IMR-90 (cell line): ENCODE results near the gene MT1H. TPM values are rescaled to one million over a fixed set of nuclear protein-coding genes. Genes with fewer than 3 reads are reported as not detected.

ENCODE experiments used
- ATAC-seq: fragments of 200-7000 bp; cut with Tn5 transposase; 2 replicates; pipeline ENCODE4 v1.9.1; 2020; ENCODE audit warnings: low read depth, mild to moderate bottlenecking, moderate library complexity
- BruUV-seq: library from RNA; stranded (reverse); fragments of 400-500 nt; replicated peaks from 2 replicates; lab custom pipeline; 2021; lab: Mats Ljungman, UMichigan
- CTCF ChIA-PET: fragments of 300-600 bp; formaldehyde crosslinking; extraction: SDS; loops from one replicate; lab custom pipeline; 2021; ENCODE audit warnings: antibody characterized with exemption; lab: Yijun Ruan, JAX
- POLR2A ChIA-PET: fragments of 300-600 bp; sonication (Branson Sonifier 250); formaldehyde crosslinking; loops from one replicate; lab custom pipeline; 2022; ENCODE audit warnings: antibody characterized with exemption; ENCODE audit not compliant: unreplicated experiment; lab: Charles Lee
- DNase-seq: peaks from one replicate; pipeline ENCODE4 v3.0.0; 2013
- H2AFZ ChIP-seq: replicated peaks from 2 replicates; pipeline ENCODE3; 2013; ENCODE audit warnings: low read length, mild to moderate bottlenecking; ENCODE audit not compliant: poor library complexity
- H2AK5ac ChIP-seq: 2 replicates; pipeline ENCODE4 v1.6.1; 2013; ENCODE audit warnings: low read depth, low read length, inconsistent platforms
- H2AK9ac ChIP-seq: replicated peaks from 2 replicates; pipeline ENCODE3; 2013; ENCODE audit warnings: mild to moderate bottlenecking, low read depth, low read length, moderate library complexity; ENCODE audit not compliant: poor library complexity
- H2BK120ac ChIP-seq: 2 replicates; pipeline ENCODE4 v1.6.1; 2013; ENCODE audit warnings: low read depth, low read length, inconsistent platforms
- H2BK15ac ChIP-seq: 3 replicates; pipeline ENCODE4 v1.6.1; 2013; ENCODE audit warnings: low read depth, low read length, inconsistent platforms
- H2BK20ac ChIP-seq: 2 replicates; pipeline ENCODE4 v1.6.1; 2013; ENCODE audit warnings: low read depth, mild to moderate bottlenecking, inconsistent platforms, low read length, moderate library complexity
- H2BK5ac ChIP-seq: 2 replicates; pipeline ENCODE4 v1.6.1; 2013; ENCODE audit warnings: mild to moderate bottlenecking, low read depth, low read length, inconsistent platforms; ENCODE audit not compliant: poor library complexity, severe bottlenecking
- H3K14ac ChIP-seq: replicated peaks from 2 replicates; pipeline ENCODE4 v1.6.1; 2013; ENCODE audit warnings: low read depth, low read length, inconsistent platforms
- H3K18ac ChIP-seq: 2 replicates; pipeline ENCODE4 v1.6.1; 2013; ENCODE audit warnings: low read depth, low read length, control low read depth
- H3K23ac ChIP-seq: 2 replicates; pipeline ENCODE4 v1.6.1; 2013; ENCODE audit warnings: low read depth, low read length, inconsistent platforms
- H3K27ac ChIP-seq: 2 replicates; pipeline ENCODE4 v1.5.1; 2013; ENCODE audit warnings: mild to moderate bottlenecking, control low read depth, low read length; ENCODE audit not compliant: insufficient read depth
- H3K27me3 ChIP-seq: 2 replicates; pipeline ENCODE4 v1.6.1; 2013; ENCODE audit warnings: low read length; ENCODE audit not compliant: control insufficient read depth, insufficient read depth
- H3K36me3 ChIP-seq: 2 replicates; pipeline ENCODE4 v1.6.1; 2013; ENCODE audit warnings: low read length, mixed read lengths; ENCODE audit not compliant: control insufficient read depth, insufficient read depth
- H3K4ac ChIP-seq: 2 replicates; pipeline ENCODE4 v1.6.1; 2013; ENCODE audit warnings: low read depth, low read length, inconsistent platforms
- H3K4me1 ChIP-seq: 2 replicates; pipeline ENCODE4 v1.6.1; 2013; ENCODE audit warnings: low read length, mixed read lengths; ENCODE audit not compliant: control insufficient read depth, insufficient read depth
- H3K4me2 ChIP-seq: 2 replicates; pipeline ENCODE4 v1.6.1; 2013; ENCODE audit warnings: low read depth, mild to moderate bottlenecking, control low read depth, low read length, moderate library complexity
- H3K4me3 ChIP-seq: 2 replicates; pipeline ENCODE4 v1.5.1; 2013; ENCODE audit warnings: low read depth, mild to moderate bottlenecking, control low read depth, low read length, moderate library complexity; ENCODE audit not compliant: insufficient read depth
- H3K56ac ChIP-seq: 2 replicates; pipeline ENCODE4 v1.6.1; 2013; ENCODE audit warnings: low read length, inconsistent platforms; ENCODE audit not compliant: insufficient read depth; ENCODE audit errors: extremely low read depth
- H3K79me1 ChIP-seq, 2 experiments: 2 replicates each; pipeline ENCODE4 v1.6.1; 2013; ENCODE audit warnings: low read length in 2 of 2, inconsistent platforms in 1 of 2, low read depth in 1 of 2
- H3K9ac ChIP-seq: 2 replicates; pipeline ENCODE4 v1.6.1; 2013; ENCODE audit warnings: low read depth, low read length, control low read depth
- H3K9me1 ChIP-seq: 2 replicates; pipeline ENCODE4 v1.6.1; 2013; ENCODE audit warnings: low read length, inconsistent platforms; ENCODE audit not compliant: insufficient read depth
- H3K9me3 ChIP-seq: 2 replicates; pipeline ENCODE4 v1.6.1; 2013; ENCODE audit warnings: low read length; ENCODE audit not compliant: control insufficient read depth, insufficient read depth
- H4K20me1 ChIP-seq: 2 replicates; pipeline ENCODE4 v1.6.1; 2013; ENCODE audit warnings: low read length, inconsistent platforms; ENCODE audit not compliant: insufficient read depth
- H4K5ac ChIP-seq: 2 replicates; pipeline ENCODE4 v1.6.1; 2013; ENCODE audit warnings: mild to moderate bottlenecking, low read depth, low read length, control low read depth
- H4K8ac ChIP-seq, 2 experiments: 2 replicates each; pipeline ENCODE4 v1.6.1; 2013; ENCODE audit warnings: low read depth in 2 of 2, low read length in 2 of 2, control low read depth in 1 of 2, inconsistent platforms in 1 of 2
- H4K91ac ChIP-seq: 2 replicates; pipeline ENCODE4 v1.6.1; 2013; ENCODE audit warnings: low read depth, low read length, inconsistent platforms; ENCODE audit not compliant: insufficient read depth
- ELK1 ChIP-seq: fragments of 150-350 bp; IDR thresholded peaks from 2 replicates; pipeline ENCODE4 v1.6.1; 2016; ENCODE audit warnings: low read depth, mild to moderate bottlenecking, low read length, moderate library complexity, borderline replicate concordance
- MAZ ChIP-seq: IDR thresholded peaks from 2 replicates; pipeline ENCODE4 v1.6.1; 2012; ENCODE audit warnings: low read depth, mild to moderate bottlenecking, low read length, improper control_type of control experiment, moderate library complexity, borderline replicate concordance
- MXI1 ChIP-seq: IDR thresholded peaks from 2 replicates; pipeline ENCODE4 v1.6.1; 2012; ENCODE audit warnings: low read depth, mild to moderate bottlenecking, low read length, moderate library complexity, borderline replicate concordance
- NFE2L2 ChIP-seq: fragments of 150-350 bp; IDR thresholded peaks from 2 replicates; pipeline ENCODE4 v1.6.1; 2016; ENCODE audit warnings: low read depth, mild to moderate bottlenecking, low read length
- SMC3 ChIP-seq: fragments of 150-350 bp; IDR thresholded peaks from 2 replicates; pipeline ENCODE4 v1.6.1; 2016; ENCODE audit warnings: low read depth, mild to moderate bottlenecking, antibody characterized with exemption, low read length, moderate library complexity
- WGBS, 2 experiments: methylation state at CpG; one replicate each; pipeline versions ENCODE4 v1.1.5 to v1.1.7; 2013; ENCODE audit warnings: missing lambda C conversion rate in 2 of 2; ENCODE audit not compliant: insufficient read length in 1 of 2; ENCODE audit errors: extremely low coverage in 2 of 2; 5-methylcytosine and 5-hydroxymethylcytosine counted together
- dilution Hi-C: fragments of 300-500 bp; cut with HindIII; formaldehyde crosslinking; loops from one replicate; pipeline ENCODE4 v1.14.3; 2018; ENCODE audit warnings: low sequenced_read_pairs; ENCODE audit not compliant: unreplicated experiment
- in situ Hi-C: fragments of 300-500 bp; cut with MboI; formaldehyde crosslinking; loops from 3 replicates; pipeline ENCODE4 v1.14.3; 2019; ENCODE audit warnings: low sequenced_read_pairs, inconsistent platforms, mixed read lengths
- intact Hi-C: fragments of 100-400 bp; cut with micrococcal nuclease; formaldehyde crosslinking; loops from 2 replicates; pipeline ENCODE4 v1.10.0; 2022
- polyA plus RNA-seq, 3 experiments: library from polyadenylated mRNA; depleted of rRNA; stranded (reverse); fragments of >200 nt; gene quantifications; 2 replicates each; pipeline ENCODE4 v1.2.3, GENCODE V29; 2012; ENCODE audit warnings: low replicate concordance in 1 of 3
- total RNA-seq: library from RNA; depleted of rRNA; stranded (reverse); fragments of >200 nt; gene quantifications from 2 replicates; pipeline ENCODE4 v1.2.3, GENCODE V29; 2012

The MT1H gene
- total and polyA plus RNA-seq, 2 of the 4 experiments (the other 2 are of a cell fraction) = not detected

DNA sequence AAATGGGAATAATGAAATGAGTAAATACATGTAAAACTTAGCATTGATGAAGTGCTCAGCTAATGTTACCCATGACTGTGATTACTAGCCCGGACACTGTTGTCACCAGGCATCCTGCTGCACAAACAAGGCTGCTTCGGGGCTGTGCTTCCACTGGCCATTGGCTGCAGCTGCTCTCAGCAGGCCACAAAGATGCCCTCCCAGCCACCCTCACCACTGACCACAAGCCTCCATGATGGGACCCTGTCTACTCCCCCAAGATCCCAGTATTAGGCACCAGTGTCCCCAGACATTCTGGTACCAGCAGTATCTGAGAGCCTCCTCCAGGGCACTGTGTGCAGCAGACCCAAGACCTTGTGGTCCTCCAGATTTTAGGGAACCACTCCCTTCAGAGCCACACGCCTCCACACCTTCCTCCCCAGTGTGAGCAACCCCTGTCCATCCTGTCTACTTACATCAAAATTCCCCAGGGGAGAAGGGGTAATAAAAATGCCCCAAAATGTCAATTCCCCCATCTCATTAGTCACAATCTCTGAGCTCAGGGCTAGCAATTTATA lies 40.6 kb downstream of the MT1H start:
- no TSS peak for BruUV-seq

More for the DNA sequence above, 40.6 kb downstream of the MT1H start:
- intact Hi-C loops (no loop called here), dilution Hi-C loops (no loop called here), in situ Hi-C loops (loop anchor here (25.0 kb wide), 1 partner anchor 773 kb away; no protein-coding TSS in a partner anchor)
- no peak for TF ChIP-seq MAZ
- no peak for TF ChIP-seq SMC3
- TF ChIP-seq NFE2L2 = no peak
- no peak for TF ChIP-seq MXI1
- TF ChIP-seq ELK1 = no peak
- Histone ChIP-seq H3K4me1 (no peaks in the 10 kb centered on the region), H3K79me1 (no peaks in the 10 kb centered on the region), H3K4me2 (no peak overlapping the region), H2BK120ac (no peak overlapping the region), H4K8ac (no peak overlapping the region), H3K27ac (no peak overlapping the region), H3K14ac (no peak overlapping the region), H3K9me1 (no peaks in the 10 kb centered on the region), H3K18ac (no peak overlapping the region), H2BK20ac (no peak overlapping the region), H3K4me3 (no peak overlapping the region), H2BK15ac (no peak overlapping the region), H4K5ac (no peak overlapping the region), H3K56ac (no peak overlapping the region), H2AK9ac (no peak overlapping the region), H4K20me1 (no peaks in the 10 kb centered on the region), H2BK5ac (no peak overlapping the region), H3K27me3 (peaks cover 20% of the 10 kb centered on the region), H3K4ac (no peak overlapping the region), H3K36me3 (no peaks in the 10 kb centered on the region), H3K9ac (no peak overlapping the region), H2AFZ (peak overlapping the region; percentile 33), H3K9me3 (no peaks in the 10 kb centered on the region), H2AK5ac (no peak overlapping the region), H4K91ac (no peak overlapping the region), H3K23ac (no peak overlapping the region)
- ChIA-PET POLR2A (no interaction called here), CTCF (no interaction called here)
- DNase-seq (no peak), ATAC-seq (no peak)
- no CpG with 5 or more reads among the region's 3 CpGs for WGBS, 2 experiments
